GM19395 (cell line): ENCODE measurements around the gene TTLL12.
A peak's percentile ranks its signal among the peaks of the same experiment; 100 is the strongest.

Source experiments
- ATAC-seq: cut with Tn5 transposase; IDR thresholded peaks from one replicate; pipeline ENCODE4 v1.9.1; 2021; ENCODE audit warnings: mild to moderate bottlenecking, moderate library complexity; ENCODE audit not compliant: unreplicated experiment

TTLL12 gene

DNA sequence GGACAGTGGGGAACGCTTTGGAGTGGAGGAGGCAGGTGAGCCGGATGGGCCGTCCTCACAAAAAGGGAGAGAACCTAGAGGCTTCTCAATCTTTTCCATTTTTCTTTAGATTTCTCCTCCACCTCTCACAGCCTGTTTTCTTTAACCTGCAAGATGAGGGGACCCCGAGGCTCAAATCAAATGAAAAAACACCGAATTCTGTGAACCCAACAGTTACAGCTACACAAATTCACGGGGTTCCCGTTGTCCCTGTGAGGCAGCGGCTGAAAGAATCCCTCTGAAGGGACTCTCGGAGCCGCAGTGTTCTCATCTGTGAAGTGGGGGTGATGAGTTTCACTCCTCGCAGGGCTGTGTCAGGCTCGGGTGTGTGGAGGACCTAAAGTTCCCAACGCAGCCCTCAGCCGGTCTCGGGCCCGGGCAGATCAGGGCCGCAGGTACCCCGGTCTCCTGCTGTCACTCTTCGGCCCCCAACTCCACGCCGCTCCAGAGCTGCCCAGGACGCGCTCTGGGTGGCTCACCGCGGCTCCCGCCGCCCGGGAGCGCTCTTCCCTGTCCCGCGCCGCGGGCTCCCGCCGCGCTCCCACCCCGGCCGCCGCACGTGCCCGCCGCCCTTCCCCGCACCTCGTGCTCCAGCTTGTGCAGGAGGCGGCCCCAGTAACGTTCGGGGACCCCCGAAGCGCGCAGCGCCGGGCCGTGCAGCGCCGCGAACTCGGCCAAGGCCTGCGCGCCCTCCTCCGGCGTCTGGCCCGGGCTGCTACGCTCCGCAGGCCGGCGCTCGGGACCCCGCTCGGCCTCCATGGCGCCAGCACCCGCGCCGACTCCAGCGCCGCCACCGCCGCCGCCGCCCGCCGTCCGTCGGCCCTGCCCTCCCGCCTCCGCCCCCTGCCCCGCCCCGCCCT lies at the start of gene TTLL12:
TSS of gene TTLL12 (minus strand) at position 863 of the 899 bp plus-strand sequence. CDS start at position 798, 65 bp downstream.
- ATAC-seq, result peak; percentile 41

DNA sequence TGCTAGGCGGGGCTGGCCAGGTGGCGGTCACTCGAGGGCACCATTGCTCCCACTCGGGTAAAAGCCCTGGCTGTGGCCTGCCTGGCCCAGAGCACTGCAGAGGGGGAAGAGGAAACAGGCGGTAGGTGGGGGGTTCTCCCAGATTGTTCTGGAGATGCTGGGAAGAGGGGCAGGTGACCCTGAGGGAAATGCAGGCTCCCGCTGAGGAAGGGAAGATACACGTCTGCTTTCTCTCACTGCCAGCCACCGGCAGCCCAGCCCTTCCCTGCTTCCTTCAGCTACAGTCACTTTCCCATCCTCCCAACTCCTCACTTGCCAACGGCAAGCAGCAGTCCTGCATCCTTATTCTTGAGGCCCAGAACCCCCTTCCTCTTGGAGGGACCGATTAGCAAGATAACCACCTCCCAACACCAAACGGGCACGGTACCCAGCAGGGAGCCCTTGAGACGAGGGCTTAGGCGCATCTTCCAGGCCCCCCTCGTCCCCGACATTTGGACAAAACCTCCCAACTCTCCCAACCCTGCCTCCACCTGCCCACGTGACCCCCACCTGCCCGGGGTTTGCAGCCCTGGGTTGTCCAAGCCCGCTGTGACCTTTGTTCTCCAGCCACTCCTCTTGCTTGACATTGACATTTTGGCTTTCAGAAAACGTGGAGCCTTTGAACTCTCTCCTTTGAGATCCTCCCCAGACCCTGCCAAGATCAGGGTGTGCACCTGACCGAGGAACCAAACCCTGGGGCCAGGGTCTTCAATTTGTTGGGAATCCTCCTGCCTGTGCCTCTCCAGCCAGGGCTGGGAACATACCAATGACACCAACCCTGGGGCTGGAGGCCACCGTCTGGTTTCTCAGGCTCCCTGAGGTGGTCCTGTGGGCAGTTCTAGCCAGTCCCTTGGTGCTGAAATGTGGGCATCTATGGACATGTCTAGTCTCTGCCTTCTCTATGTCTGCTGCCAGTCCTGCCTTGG lies 48.8 kb upstream of the TTLL12 start:
- ATAC-seq, result no peak

DNA sequence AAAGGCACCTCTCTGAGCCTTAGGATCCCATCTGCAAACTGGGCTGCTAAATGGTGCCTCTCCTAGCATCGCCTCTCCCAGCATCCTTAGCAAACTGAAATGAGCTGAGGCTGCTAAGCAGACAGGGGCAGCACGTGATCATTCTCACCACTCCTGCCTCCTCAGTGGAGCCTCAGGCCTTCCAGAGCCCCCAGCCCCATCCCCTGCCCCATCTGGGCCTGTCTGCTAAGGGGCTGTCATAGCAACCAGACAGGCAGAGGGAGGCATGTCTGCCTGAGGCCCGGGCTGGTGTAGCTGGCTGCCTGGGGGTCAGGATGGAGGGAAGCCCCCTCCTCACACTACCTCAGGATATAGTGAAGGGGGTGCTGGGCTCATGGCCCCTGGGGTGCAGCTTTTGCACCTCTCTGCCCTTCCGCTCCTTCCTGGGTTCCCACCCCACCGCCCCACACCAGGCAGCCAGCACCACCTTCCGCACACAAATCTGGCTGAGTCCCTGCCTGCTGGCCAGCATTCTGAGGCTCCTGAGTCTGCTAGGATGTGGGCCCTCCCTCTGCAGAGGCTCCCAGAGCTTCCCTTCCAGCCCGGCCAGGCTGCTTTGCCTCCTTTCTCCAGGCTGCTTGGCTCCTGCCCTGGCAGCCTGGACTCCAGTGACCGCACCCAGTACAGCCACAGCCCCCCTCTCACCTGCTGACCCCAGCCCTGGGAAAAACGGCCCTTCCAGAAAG lies 47.5 kb upstream of the TTLL12 start:
- no peak for ATAC-seq

DNA sequence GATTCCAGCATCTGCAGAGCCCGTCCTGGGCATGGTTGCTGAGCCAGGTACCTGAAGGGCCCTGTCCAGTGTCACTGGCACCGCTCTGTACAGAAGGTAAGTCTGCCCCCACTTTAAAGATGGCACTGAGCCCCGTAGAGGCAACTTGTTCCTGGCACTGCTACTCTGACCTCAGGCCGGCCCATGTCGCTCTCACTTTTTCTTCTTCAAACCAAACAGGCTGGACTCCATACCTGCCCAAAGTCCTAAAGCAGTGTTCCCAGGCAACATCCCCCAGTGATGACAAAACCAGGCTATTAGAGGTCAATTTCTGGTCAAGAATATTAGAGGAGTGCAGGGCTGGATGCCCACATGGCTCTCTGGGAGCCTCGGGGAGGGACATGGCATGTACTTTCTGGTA lies 46.6 kb upstream of the TTLL12 start:
- no peak for ATAC-seq

DNA sequence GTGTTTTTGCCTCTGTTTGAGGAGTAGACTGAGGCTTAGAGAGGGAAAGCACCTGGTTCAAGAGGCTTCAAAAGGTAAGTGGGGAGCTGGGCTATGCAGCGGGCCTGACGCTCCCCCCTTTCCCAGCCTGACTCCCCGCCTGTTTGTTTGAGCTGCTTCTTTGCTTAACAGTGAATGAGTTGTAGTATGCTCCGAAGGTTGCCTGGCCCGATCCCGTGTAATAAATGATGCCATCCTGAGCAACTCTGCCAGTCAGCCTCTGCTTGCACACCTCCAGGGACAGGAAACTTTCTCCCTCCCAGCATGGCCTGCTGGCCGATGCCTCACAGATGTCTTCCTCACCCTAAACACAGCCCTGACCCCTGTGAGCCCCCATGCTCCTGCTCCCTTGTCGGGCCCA lies 45.5 kb upstream of the TTLL12 start:
- ATAC-seq, result no peak

DNA sequence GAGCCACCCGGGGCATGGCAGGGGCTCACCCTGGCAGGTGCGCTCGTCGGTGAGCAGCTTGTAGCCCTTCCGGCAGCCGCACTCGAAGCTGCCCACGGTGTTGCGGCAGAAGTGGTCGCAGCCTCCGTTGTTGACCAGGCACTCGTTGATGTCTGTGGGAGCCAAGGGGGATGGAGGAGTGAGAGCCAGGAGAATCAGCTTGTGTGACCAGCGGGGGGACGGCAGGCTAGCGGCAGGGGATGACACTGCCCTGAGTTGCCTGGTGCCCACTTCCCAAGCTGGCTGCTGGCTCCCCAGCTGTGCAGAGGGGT lies 44.7 kb upstream of the TTLL12 start:
- ATAC-seq, result no peak

DNA sequence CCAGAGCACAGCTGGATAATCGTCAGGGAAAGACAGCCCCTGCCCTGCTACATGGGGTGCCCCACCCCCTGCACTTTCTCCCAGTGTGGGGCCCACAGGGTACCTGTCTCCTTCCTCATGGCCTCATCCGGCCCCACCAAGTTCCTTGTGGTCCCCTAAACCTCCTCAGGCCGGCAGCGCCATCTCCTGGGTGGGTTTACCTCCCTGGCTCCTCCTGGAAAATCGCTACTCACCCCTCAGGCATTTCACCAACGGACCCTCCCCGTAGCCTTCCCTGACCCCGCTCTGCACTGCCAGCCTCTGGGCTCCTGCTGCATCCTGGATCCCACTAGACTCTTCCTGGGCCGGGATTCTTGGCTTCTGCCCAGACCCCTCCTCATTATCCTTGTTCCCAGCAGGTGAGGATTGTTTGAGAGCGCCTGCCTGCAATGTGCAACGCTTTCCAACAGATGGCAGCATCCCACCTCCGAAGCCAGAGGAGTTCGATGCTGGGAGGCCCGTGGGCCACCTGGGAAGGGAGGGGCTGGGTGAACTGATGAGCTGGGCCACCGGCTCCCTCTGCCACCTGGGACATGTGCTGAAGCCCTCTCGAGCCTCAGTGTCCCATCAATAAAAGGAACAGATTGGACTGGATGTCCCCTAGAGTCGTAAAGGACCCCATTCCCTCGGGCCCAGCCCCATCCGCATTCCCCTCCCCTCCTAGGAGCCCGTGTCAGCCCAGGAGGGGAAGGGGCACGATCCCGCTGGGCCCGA lies 44.2 kb upstream of the TTLL12 start:
- ATAC-seq, result no peak

DNA sequence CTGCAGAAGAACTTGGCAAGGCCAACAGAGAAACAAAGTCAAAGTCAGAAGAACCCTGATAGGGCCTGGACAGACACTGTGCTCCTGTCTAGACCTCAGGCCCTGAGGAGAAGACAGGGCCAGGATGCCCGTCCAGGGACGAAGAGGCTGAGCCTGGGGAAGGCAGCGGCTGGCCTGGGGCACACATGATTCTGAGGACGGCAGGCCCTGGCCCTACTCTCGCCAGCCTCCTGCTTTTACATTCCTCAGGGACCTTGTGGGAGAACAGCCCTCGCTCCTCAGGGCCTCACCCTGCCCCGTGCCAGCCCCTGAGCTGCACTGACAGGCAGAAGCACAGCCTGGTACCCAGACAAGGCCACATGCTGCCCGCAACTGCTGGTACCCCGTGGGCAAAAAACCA lies 43.6 kb upstream of the TTLL12 start:
- no peak for ATAC-seq

DNA sequence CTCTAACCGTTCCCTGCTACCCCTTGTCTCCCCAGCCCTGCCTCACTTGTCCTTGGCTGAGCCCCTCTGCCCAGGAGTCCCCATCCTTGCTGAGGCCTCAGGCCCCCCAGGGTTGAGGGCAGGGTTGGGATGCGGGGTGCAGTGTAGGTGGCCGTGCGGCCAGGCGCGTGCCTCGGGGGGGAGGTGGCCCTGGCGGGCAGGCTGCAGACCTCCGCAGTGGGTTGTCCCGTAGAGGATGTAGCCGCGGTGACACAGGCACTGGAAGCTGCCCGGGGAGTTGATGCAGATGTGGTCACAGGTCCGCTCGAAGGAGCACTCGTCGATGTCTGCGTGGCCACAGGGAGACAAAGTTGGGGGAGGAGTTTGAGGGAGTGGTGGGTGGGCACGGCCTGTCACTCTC lies 41.9 kb upstream of the TTLL12 start:
- ATAC-seq, result no peak

DNA sequence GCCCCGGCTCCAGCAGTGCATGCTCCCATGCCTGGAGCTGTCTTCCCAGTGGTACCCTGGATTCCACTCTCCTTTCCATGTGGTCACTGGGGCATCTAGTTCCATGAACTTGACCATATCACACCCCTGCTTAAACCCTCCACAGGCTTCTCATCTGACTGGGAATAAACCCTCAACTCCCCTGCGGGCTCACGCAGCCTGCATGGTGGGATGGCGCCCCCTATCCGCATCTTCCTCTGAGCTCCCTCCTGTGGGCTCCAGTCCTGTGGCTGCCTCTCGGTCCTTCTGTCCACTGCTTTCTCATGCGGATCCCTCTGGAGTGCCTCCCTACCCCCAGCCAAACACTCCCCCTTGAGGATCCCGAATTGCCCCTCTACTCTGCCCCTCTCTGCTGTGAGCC lies 41.4 kb upstream of the TTLL12 start:
- no peak for ATAC-seq

DNA sequence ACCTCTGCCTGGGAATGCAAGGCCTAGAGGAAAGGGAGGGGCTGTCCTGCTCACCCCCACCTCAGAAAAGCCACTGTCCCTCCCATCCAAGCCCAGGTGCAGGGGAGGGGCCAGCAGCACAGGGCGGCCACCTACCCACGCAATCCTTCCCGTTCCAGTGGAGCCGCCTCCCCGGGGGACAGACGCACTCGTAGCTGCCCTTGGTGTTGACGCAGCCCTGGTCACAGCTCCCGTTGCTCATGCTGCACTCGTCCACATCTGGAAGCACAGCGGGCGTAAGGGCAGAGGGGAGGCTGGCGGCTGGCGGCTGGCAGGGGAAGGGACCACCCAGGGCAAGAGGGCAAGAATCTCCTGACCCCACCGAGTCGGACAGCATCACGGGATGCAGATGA lies 40.3 kb upstream of the TTLL12 start:
- ATAC-seq, result no peak

DNA sequence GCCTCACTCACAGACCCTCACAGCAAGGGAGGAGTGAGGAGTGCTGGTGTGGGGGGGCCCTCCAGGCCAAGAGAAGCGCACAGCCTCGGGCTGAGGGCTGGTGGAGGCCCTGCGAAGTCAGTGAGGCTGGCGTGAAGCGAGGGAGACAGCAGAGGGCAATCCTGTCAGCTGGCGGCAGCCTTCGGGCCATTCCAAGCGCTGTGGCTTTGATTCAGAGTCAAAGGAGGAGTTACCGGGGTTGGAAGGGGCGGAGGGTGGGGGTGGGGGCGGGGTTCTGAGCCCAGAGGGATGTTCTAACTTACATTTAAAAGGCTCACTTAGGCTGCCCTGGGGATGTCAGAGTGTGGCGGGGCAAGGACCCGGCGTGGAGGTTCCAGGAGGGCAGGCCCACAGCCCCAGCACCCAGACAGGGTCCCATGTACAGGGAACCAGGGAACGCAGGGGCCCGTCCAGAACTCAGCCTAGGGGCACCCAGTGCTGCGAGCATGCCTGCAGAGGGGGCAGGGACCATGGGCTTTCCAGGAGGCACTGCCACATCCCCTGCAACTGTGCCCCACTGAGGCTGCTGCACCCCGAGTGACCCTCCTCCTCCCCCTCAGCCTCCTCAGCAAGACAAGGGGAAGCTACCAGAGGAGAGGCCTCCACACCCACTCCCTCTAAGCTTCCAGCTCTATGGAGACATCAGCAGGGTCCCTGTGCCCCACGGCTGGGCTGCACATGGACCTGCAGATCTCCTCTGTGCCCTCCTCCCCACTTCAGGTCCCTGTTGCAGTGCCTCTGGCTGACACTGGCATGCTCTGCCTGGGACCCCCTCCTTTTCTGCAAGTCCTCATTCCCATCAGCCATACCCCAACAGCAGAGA lies 39.7 kb upstream of the TTLL12 start:
- ATAC-seq, result no peak

DNA sequence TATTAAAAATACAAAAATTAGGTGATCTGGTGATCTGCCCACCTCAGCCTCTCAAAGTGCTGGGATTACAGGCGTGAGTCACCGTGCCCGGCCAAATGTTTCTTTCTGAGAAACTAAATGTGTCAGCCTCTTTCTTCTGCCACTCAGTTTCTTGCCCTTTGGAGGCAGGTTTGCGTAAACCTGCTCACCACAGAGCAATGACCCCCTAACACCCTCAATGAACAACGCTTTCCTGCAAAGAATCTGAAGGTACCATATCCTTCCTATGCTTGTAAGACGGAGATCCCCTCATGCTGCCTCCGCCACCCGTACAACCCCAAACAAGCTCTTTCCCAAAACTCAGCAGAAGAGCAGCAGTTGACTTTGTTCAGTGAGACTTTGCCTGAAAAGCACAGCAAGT lies 38.7 kb upstream of the TTLL12 start:
- no peak for ATAC-seq

DNA sequence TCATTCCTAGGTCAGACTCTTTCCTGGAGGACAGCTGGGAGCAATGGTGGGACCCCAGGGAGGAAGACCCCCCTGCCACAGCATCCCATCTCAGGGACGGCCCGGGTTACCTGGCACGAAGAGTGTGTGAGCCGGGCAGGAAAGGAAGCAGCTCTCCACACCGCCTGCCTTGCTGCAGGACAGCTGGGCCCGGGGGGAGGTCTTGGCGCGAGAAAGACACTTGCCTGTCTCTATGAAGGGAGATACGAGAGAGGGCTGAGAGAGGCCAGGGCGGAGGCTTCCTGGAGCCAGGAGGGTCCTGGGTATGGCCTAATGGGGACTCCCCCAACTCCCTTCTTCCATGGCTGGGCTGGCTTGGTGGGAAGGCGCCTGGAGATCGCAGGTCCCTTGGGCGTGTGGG lies 36.1 kb upstream of the TTLL12 start:
- no peak for ATAC-seq

DNA sequence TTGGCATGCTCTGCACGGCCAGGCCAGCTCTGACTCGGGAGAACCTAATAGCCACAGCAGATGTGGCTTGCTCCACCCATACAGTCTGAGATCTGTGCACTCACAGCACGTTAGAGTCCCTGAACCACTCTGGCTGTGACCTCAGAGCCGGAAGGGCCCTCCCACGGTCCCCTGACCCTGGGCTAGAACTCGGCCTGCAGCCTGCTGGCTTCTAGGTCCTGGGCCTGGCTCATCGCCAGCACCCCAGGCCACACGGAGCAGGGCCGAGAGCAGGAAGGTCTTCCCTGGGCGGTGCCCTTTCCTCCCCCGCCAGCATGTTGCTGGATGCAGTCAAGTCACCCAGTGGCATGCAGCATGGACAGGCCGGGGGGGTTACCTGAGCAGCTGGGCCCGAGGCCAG lies 35.3 kb upstream of the TTLL12 start:
- ATAC-seq, result no peak

DNA sequence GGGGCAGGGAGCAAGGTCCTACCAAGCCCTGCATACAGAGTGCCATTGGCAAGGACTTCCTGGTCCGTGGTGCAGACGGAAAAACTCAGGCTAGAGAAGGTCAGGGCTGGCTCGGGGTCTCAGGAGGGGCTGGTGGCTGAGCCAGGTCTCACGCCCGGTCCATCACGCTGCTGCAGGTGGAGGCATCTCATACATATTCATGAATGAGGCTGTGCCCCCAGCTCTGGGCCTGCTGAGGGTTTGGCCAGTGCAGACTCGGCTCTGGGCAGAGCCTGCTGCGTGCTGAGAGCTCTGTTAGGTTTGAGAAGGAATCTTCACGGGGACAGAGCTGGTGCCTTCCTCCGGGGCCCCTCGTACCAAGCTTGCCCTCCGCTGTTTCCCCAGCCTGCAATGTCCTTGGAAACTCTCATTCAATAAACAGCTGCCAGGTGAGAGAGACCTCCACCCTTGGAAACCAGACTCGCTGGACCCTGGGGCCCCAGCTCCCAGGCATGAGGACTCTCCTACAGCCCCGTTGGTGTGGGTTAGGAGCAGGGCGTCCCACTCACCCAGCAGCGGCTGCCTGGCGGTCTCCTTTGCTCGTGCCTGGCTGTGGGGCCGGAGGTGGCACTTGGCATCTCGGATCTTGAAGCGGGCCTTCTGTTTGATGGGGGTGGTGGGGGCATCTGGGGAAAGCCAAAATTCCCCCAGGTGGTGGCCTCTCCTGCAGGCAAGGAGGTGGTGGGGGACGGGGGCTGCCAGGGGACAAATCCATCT lies 33.9 kb upstream of the TTLL12 start:
- no peak for ATAC-seq

DNA sequence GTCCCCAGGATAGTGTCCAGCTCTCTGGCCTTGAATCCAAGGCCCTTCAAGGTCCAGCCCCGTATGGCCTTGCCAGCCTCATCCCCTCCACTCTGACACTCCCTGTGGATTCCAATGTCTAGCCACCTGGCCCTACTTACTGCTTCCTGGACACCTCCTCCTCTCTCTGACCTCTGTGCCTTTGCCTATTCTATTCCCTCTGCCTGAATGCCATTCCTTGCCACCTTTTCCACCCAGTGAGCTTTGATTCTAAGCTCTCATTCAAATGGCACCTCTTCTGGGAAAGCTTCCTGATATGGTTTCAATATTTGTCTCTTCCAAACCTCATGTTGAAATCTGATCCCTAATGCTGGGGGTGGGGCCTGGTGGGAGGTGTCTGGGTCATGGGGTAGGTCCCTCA lies 31.9 kb upstream of the TTLL12 start:
- no peak for ATAC-seq

DNA sequence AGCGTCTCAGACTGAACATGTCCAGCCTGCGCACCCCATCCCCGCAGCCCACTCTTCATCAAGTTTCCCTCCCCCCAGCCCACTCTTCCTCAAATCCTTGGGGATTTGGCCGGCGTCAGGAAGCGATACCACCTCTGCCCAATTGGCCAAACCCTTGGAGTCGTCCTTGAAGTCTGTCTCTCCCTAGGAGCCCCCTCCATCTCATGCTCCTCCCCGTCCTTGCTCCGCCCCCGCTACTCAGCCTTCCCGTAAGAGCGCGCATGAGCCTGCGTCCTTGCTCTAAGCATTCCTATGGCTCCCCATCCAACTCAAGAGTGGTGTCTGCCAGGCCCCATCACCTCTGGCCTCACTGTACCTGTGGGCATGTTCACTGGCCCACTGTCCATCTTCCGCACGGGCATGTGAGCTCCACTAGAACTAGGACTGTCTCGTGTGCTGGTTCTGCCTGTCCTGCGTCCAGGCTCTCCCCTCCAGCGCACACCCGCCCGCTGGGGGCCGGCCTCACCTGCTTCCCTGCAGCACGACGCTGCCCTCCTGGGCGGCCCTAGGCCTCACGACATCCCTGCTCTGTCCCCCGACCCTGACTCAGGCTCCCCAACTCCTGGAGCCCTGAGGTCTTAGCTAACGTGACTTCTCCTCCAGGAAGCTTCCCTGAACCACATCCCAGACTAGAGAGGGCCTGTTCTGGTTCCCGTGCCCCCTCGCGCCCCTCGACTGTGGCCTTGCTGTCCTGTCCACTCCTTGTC lies 30.5 kb upstream of the TTLL12 start:
- ATAC-seq, result no peak
